Suprapubic skin (tissue), 4 donors: ENCODE results near the gene MED29. TPM values are rescaled to one million over a fixed set of nuclear protein-coding genes. Genes with fewer than 3 reads are reported as not detected.

ENCODE experiments used
- DNase-seq, 2 donors: peaks; one replicate each; pipeline ENCODE4 v3.0.0-alpha.2; 2019; ENCODE audit warnings: low spot score in 2 of 2
- H3K27ac ChIP-seq: fragments of 200-600 bp; sonication (generic); one replicate; pipeline ENCODE4 v1.5.1; 2019
- H3K27me3 ChIP-seq: fragments of 200-600 bp; sonication (generic); one replicate; pipeline ENCODE4 v1.5.1; 2019
- H3K36me3 ChIP-seq: fragments of 200-600 bp; sonication (generic); one replicate; pipeline ENCODE4 v1.5.1; 2019
- H3K4me1 ChIP-seq: fragments of 200-600 bp; sonication (generic); one replicate; pipeline ENCODE4 v1.5.1; 2019
- H3K4me3 ChIP-seq: fragments of 200-600 bp; sonication (generic); one replicate; pipeline ENCODE4 v1.5.1; 2019; ENCODE audit warnings: mild to moderate bottlenecking
- H3K9me3 ChIP-seq: fragments of 200-600 bp; sonication (generic); one replicate; pipeline ENCODE4 v1.5.1; 2019
- EP300 ChIP-seq: sonication (generic); formaldehyde crosslinking; IDR thresholded peaks from one replicate; pipeline ENCODE4 v1.6.1; 2017; ENCODE audit warnings: antibody characterized with exemption
- POLR2A ChIP-seq, 2 donors: fragments of 450-650 bp; IDR thresholded peaks; one replicate each; pipeline ENCODE4 v1.6.1; 2017; ENCODE audit warnings: antibody characterized with exemption in 2 of 2, mild to moderate bottlenecking in 2 of 2, moderate library complexity in 2 of 2
- POLR2AphosphoS5 ChIP-seq, 3 donors: sonication (generic); formaldehyde crosslinking; IDR thresholded peaks; one replicate each; pipeline ENCODE4 v1.6.1; 2017; ENCODE audit warnings: antibody characterized with exemption in 3 of 3
- WGBS: methylation state at CpG from one replicate; pipeline ENCODE4 v1.1.5; 2018; 5-methylcytosine and 5-hydroxymethylcytosine counted together
- total RNA-seq, 4 donors: library from RNA; depleted of rRNA; stranded (reverse); fragments of >200 nt; gene quantifications; one replicate each; pipeline ENCODE4 v1.1.0, GENCODE V29; 2016
- TF ChIP-seq, protein P1 (sequence below), 2 donors: fragments of 200-600 bp in 1 of 2; fragments of 450-650 bp in 1 of 2; sonication (generic) in 1 of 2; IDR thresholded peaks; one replicate each; pipeline ENCODE4 v1.5.1; 2016 to 2019; ENCODE audit warnings: antibody characterized with exemption in 2 of 2, mild to moderate bottlenecking in 1 of 2, moderate library complexity in 1 of 2

The MED29 gene
- total RNA-seq, 4 donors from 2014 or later, result 36.3 to 57.8 (median 48.0) TPM

DNA sequence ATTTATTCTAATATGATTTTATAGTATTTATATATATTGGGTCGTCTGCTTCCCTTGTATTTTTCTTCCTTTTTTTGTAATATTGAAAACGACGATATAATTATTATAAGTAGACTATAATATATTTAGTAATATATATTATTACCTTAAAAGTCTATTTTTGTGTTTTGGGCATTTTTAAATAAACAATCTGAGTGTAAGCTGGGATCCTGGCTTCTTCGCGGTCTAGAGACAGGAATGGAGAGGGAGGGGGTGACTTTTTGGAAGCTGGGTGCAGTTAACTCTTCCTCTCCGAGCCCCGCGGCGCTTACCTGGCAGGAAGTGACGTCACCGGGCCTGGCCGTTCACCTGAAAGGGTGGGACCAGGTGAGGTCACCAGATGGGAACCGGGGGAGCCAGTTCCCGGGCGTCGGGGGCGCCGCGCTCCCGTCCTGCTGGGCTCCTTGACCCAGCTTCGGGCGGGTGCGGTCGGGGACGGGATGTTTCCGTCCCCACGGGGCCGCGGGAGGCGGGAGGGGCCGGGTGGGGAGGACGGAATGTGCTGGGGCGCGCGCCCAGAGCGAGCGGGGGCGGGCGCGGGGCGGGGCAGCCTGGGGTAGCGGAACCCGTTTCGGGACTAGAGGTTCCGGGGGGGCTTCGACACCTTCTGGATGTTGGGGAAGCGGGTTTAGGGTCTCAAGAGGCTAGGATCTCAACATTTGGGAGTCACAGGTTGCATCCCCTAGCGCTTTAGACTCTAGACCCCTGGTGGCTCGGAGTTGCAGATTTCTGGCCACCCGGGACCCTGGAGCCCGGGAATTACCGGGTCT is 18.2 kb downstream of the MED29 start:
- Histone ChIP-seq H3K4me3 (peak overlapping the region; percentile 93), H3K4me1 (peaks cover 55% of the 10 kb centered on the region), H3K27ac (peak overlapping the region; percentile 100), H3K9me3 (no peaks in the 10 kb centered on the region), H3K27me3 (no peaks in the 10 kb centered on the region), H3K36me3 (peaks cover 22% of the 10 kb centered on the region)
- WGBS, result under 1% methylated on average over 12 of the region's 52 CpGs
- DNase-seq, result peak; percentile 96
- TF ChIP-seq POLR2AphosphoS5 (IDR thresholded peaks at IDR 0.05), result peak; percentile 96 to 97 (median 97)
- peak; percentile 83 for TF ChIP-seq EP300
- TF ChIP-seq, protein P1, sequence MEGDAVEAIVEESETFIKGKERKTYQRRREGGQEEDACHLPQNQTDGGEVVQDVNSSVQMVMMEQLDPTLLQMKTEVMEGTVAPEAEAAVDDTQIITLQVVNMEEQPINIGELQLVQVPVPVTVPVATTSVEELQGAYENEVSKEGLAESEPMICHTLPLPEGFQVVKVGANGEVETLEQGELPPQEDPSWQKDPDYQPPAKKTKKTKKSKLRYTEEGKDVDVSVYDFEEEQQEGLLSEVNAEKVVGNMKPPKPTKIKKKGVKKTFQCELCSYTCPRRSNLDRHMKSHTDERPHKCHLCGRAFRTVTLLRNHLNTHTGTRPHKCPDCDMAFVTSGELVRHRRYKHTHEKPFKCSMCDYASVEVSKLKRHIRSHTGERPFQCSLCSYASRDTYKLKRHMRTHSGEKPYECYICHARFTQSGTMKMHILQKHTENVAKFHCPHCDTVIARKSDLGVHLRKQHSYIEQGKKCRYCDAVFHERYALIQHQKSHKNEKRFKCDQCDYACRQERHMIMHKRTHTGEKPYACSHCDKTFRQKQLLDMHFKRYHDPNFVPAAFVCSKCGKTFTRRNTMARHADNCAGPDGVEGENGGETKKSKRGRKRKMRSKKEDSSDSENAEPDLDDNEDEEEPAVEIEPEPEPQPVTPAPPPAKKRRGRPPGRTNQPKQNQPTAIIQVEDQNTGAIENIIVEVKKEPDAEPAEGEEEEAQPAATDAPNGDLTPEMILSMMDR (IDR thresholded peaks at IDR 0.05), result no peak
- TF ChIP-seq POLR2A (IDR thresholded peaks at IDR 0.05), result peak; percentile 70 to 86

DNA sequence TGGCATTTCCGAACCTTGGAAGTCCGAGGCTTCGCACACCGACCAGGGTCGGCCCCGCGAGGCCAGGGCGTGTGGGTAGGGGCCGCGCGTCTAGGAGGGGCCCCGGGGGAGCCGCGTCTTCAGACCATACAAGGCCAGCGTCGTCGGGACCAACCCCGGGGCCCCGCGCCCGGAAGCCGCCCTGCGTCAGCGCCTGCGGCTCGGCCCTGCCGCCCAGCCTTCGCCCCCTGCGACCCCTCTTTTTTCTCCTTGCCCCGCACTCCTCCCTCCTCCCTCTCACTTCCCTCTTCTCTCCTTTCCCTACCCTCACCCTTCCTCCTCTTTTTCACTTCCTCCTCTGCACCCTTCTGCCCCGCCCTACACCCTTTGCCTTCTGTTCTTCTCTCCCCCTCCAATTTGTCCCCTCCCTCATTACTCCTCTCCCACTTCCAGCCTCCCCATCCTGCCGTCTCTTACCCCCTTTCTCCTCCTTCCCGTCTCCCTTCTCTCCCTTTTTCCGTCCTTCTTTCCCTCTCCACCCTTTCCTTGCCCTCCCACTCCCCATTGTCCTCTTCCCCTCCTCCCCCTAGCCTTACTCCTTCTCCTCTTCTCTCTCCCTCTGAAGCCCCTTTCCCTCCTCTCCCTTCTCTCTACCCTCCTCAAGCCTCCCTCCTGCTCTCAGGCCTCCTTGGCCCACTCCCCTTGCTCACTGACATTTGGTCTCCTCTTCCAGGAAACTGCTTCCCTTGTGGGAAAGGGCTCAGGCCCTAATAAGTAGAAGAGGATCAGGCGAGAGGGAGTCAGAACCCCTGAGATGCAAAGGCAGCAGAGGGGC is 19.0 kb downstream of the MED29 start:
- Histone ChIP-seq H3K27me3 (no peaks in the 10 kb centered on the region), H3K4me3 (peak overlapping the region; percentile 93), H3K9me3 (no peaks in the 10 kb centered on the region), H3K27ac (peak overlapping the region; percentile 100), H3K4me1 (peaks cover 54% of the 10 kb centered on the region), H3K36me3 (peaks cover 22% of the 10 kb centered on the region)
- WGBS, result 3% methylated on average over 27 of the region's 35 CpGs
- DNase-seq, result peak; percentile 91 to 92
- no peak for TF ChIP-seq EP300
- TF ChIP-seq, protein P1 (IDR thresholded peaks at IDR 0.05), result no peak
- TF ChIP-seq POLR2AphosphoS5 (IDR thresholded peaks at IDR 0.05), result peak; percentile 15 to 86 (median 48)
- peak; percentile 28 for TF ChIP-seq POLR2A (IDR thresholded peaks at IDR 0.05)

DNA sequence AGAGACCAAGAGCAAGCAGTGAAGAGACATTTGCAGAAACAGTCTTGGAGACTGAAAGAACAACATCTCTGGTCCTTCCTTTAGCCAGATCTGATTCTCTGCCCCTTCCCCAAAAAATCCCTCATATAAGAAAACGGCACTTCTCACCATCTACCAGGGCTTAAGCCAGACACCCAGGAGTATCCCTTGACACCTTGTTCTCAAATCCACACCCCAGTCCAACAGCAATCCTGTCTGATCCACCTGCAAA is 19.6 kb downstream of the MED29 start:
- Histone ChIP-seq H3K27me3 (no peaks in the 10 kb centered on the region), H3K4me3 (peak overlapping the region; percentile 93), H3K9me3 (no peaks in the 10 kb centered on the region), H3K36me3 (peaks cover 22% of the 10 kb centered on the region), H3K27ac (peak overlapping the region; percentile 100), H3K4me1 (peaks cover 51% of the 10 kb centered on the region)
- 26% methylated on average over 1 of the region's 1 CpG for WGBS
- TF ChIP-seq POLR2AphosphoS5 (IDR thresholded peaks at IDR 0.05) (no peak), EP300 (no peak), POLR2A (IDR thresholded peaks at IDR 0.05) (no peak)
- TF ChIP-seq, protein P1 (IDR thresholded peaks at IDR 0.05), result no peak
- DNase-seq, result no peak

DNA sequence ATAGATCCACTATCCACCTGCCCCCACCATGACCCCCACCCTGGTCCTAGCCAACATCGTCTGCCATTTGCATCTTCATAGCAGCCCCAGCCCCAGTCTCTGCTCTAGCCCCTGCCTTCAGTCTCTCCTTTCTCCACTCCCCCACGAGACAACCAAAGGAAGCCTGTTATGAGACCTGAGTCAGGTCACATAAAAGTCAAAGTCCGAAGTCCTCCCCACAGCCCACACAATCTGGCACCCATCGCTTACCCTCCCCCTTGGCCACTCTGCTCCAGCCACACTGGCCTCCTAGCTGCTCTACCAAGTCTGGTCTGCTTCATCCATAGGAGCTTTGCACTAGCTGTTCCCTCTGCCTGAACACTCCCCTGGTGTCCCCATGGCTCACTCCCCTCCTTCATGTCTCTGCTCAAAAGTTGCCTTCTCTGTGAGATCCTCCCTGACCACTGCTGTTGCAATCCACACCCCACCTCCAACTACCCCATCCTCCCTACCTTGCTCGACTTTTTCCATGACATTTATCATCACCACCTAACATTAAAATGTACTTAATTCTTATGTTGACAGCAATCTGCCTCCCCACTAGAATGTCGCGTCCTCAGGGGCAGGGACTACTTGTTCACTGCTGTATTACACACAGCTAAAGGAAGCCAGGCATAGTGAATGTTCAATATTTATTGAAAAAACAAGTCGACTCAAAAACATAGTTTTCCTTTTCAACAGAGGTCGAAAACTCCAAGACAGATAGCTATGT is 20.1 kb downstream of the MED29 start:
- Histone ChIP-seq H3K27me3 (no peaks in the 10 kb centered on the region), H3K27ac (peak overlapping the region; percentile 100), H3K4me1 (peaks cover 46% of the 10 kb centered on the region), H3K4me3 (peak overlapping the region; percentile 93), H3K36me3 (peaks cover 22% of the 10 kb centered on the region), H3K9me3 (no peaks in the 10 kb centered on the region)
- 15% methylated on average over 9 of the region's 9 CpGs for WGBS
- DNase-seq, result peak; percentile 84 to 90
- peak; percentile 71 for TF ChIP-seq EP300
- TF ChIP-seq POLR2AphosphoS5 (IDR thresholded peaks at IDR 0.05), result peak in 1 of 3 donors; percentile 66
- TF ChIP-seq, protein P1 (IDR thresholded peaks at IDR 0.05), result no peak
- peak; percentile 60 to 65 for TF ChIP-seq POLR2A (IDR thresholded peaks at IDR 0.05)
